ENCODE data around the gene ITPKB. TPM values are rescaled to one million over a fixed set of nuclear protein-coding genes. Genes with fewer than 3 reads are reported as not detected.

The ITPKB gene
- total RNA-seq, 1 experiment from 2014 or later: 4.4 TPM

GRCh38 chr1:226625832-226626576 lies 113.1 kb downstream of the ITPKB start:
- intact Hi-C loops (cut with micrococcal nuclease; ENCODE audit: unreplicated experiment): no loop called here
- POLR2A ChIA-PET: no interaction called here
- Histone ChIP-seq H3K27me3 (replicated peaks; ENCODE audit: control insufficient read depth, insufficient read depth, low read length) (no peaks in the 10 kb centered on the region), H3K36me3 (ENCODE audit: control insufficient read depth, insufficient read depth, low read length) (no peaks in the 10 kb centered on the region), H3K4me1 (no peaks in the 10 kb centered on the region), H3K4me3 (ENCODE audit: low read depth, low read length) (no peak overlapping the region), H3K9me3 (peaks cover 9% of the 10 kb centered on the region; the same call in 1 of the 2 replicates)
- CTCF ChIA-PET: interaction anchor here (0.7 to 1.0 kb wide), 2 partner anchors 13 to 201 kb away, joined by 5 to 9 read pairs; no protein-coding TSS in a partner anchor
- Mint-ChIP-seq H3K36me3 (ENCODE audit: insufficient read depth, unreplicated experiment) (no peaks in the 10 kb centered on the region), H3K27ac (ENCODE audit: unreplicated experiment) (no peak overlapping the region), H3K27me3 (ENCODE audit: insufficient read depth, unreplicated experiment) (no peaks in the 10 kb centered on the region), H3K4me1 (ENCODE audit: low read depth, unreplicated experiment) (peaks cover 12% of the 10 kb centered on the region), H3K9me3 (ENCODE audit: unreplicated experiment) (peaks cover 7% of the 10 kb centered on the region), H3K4me3 (ENCODE audit: unreplicated experiment) (no peak overlapping the region)
- DNase-seq: no peak
- no peak for TF ChIP-seq CTCF (IDR thresholded peaks at IDR 0.05; ENCODE audit: insufficient read depth in 1 of 2, low read depth in 1 of 2, low read length in 1 of 2, severe bottlenecking in 1 of 2, unreplicated experiment in 1 of 2)
- no TSS peak for BruUV-seq (replicated peaks)

GRCh38 chr1:226625326-226625725 lies 113.8 kb downstream of the ITPKB start:
- Mint-ChIP-seq H3K4me3 (ENCODE audit: unreplicated experiment) (no peak overlapping the region), H3K27me3 (ENCODE audit: insufficient read depth, unreplicated experiment) (no peaks in the 10 kb centered on the region), H3K9me3 (ENCODE audit: unreplicated experiment) (peaks cover 10% of the 10 kb centered on the region), H3K36me3 (ENCODE audit: insufficient read depth, unreplicated experiment) (no peaks in the 10 kb centered on the region), H3K27ac (ENCODE audit: unreplicated experiment) (no peak overlapping the region), H3K4me1 (ENCODE audit: low read depth, unreplicated experiment) (peaks cover 12% of the 10 kb centered on the region)
- DNase-seq: no peak
- POLR2A ChIA-PET: no interaction called here
- peaks cover 9% of the 10 kb centered on the region; the same call in 1 of the 2 replicates for H3K9me3 ChIP-seq
- no peaks in the 10 kb centered on the region for H3K36me3 ChIP-seq (ENCODE audit: control insufficient read depth, insufficient read depth, low read length)
- intact Hi-C loops (cut with micrococcal nuclease; ENCODE audit: unreplicated experiment): no loop called here
- H3K4me3 ChIP-seq (ENCODE audit: low read depth, low read length): no peak overlapping the region
- no TSS peak for BruUV-seq (replicated peaks)
- no peaks in the 10 kb centered on the region for H3K27me3 ChIP-seq (replicated peaks; ENCODE audit: control insufficient read depth, insufficient read depth, low read length)
- CTCF ChIA-PET: no interaction called here
- H3K4me1 ChIP-seq: no peaks in the 10 kb centered on the region
- TF ChIP-seq CTCF (IDR thresholded peaks at IDR 0.05; ENCODE audit: insufficient read depth in 1 of 2, low read depth in 1 of 2, low read length in 1 of 2, severe bottlenecking in 1 of 2, unreplicated experiment in 1 of 2): no peak

GRCh38 chr1:226624526-226624925 lies 114.6 kb downstream of the ITPKB start:
- Mint-ChIP-seq H3K4me3 (ENCODE audit: unreplicated experiment) (no peak overlapping the region), H3K4me1 (ENCODE audit: low read depth, unreplicated experiment) (peaks cover 12% of the 10 kb centered on the region), H3K36me3 (ENCODE audit: insufficient read depth, unreplicated experiment) (no peaks in the 10 kb centered on the region), H3K9me3 (ENCODE audit: unreplicated experiment) (peaks cover 10% of the 10 kb centered on the region), H3K27ac (ENCODE audit: unreplicated experiment) (no peak overlapping the region), H3K27me3 (ENCODE audit: insufficient read depth, unreplicated experiment) (no peaks in the 10 kb centered on the region)
- Histone ChIP-seq H3K36me3 (ENCODE audit: control insufficient read depth, insufficient read depth, low read length) (no peaks in the 10 kb centered on the region), H3K27me3 (replicated peaks; ENCODE audit: control insufficient read depth, insufficient read depth, low read length) (no peaks in the 10 kb centered on the region), H3K4me3 (ENCODE audit: low read depth, low read length) (no peak overlapping the region), H3K4me1 (no peaks in the 10 kb centered on the region), H3K9me3 (peaks cover 9% of the 10 kb centered on the region; the same call in 1 of the 2 replicates)
- intact Hi-C loops (cut with micrococcal nuclease; ENCODE audit: unreplicated experiment): no loop called here
- DNase-seq: no peak
- BruUV-seq (replicated peaks): no TSS peak
- no peak for TF ChIP-seq CTCF (IDR thresholded peaks at IDR 0.05; ENCODE audit: insufficient read depth in 1 of 2, low read depth in 1 of 2, low read length in 1 of 2, severe bottlenecking in 1 of 2, unreplicated experiment in 1 of 2)
- POLR2A ChIA-PET: no interaction called here
- CTCF ChIA-PET: interaction anchor here (0.6 to 0.7 kb wide), 2 partner anchors 100 to 529 kb away, joined by 4 to 13 read pairs; no protein-coding TSS in a partner anchor
